Skeletal muscle cell (primary cell): ENCODE measurements around the gene IFNLR1.

Experiments
- DNase-seq: peaks from one replicate; pipeline ENCODE4 v3.0.0-alpha.2; 2010; ENCODE audit warnings: low read depth
- H3K4me3 ChIP-seq: 2 replicates; pipeline ENCODE4 v1.5.1; 2011; ENCODE audit warnings: low read depth, mild to moderate bottlenecking, control low read depth, low read length, moderate library complexity

Gene IFNLR1

GRCh38 chr1:24206516-24207394, 19.7 kb upstream of the IFNLR1 start:
- DNase-seq, result no peak
- H3K4me3 ChIP-seq, result no peak overlapping the region

GRCh38 chr1:24206083-24206464, 19.0 kb upstream of the IFNLR1 start:
- H3K4me3 ChIP-seq, result no peak overlapping the region
- no peak for DNase-seq

GRCh38 chr1:24205345-24206082, 18.4 kb upstream of the IFNLR1 start:
- H3K4me3 ChIP-seq, result no peak overlapping the region

GRCh38 chr1:24204116-24204515, 17.0 kb upstream of the IFNLR1 start:
- no peak for DNase-seq
- H3K4me3 ChIP-seq, result no peak overlapping the region

More at GRCh38 chr1:24205345-24206082, 18.4 kb upstream of the IFNLR1 start:
- DNase-seq, result no peak

- no peak overlapping the region for H3K4me3 ChIP-seq
- DNase-seq, result no peak
Observed at GRCh38 chr1:24203404-24203803, 16.3 kb upstream of the IFNLR1 start.

- DNase-seq, result no peak
- H3K4me3 ChIP-seq, result no peak overlapping the region
Observed at GRCh38 chr1:24202987-24203386, 15.9 kb upstream of the IFNLR1 start.

- H3K4me3 ChIP-seq, result no peak overlapping the region
- no peak for DNase-seq
Observed at GRCh38 chr1:24202556-24202955, 15.5 kb upstream of the IFNLR1 start.

- DNase-seq, result peak; percentile 69
- no peak overlapping the region for H3K4me3 ChIP-seq
Observed at GRCh38 chr1:24201941-24202440, 14.9 kb upstream of the IFNLR1 start.

GRCh38 chr1:24199291-24199900, 12.3 kb upstream of the IFNLR1 start:
- DNase-seq, result no peak
- H3K4me3 ChIP-seq, result no peak overlapping the region

- H3K4me3 ChIP-seq, result no peak overlapping the region
- DNase-seq, result no peak
Observed at GRCh38 chr1:24198766-24199165, 11.7 kb upstream of the IFNLR1 start.

- no peak for DNase-seq
- no peak overlapping the region for H3K4me3 ChIP-seq
Observed at GRCh38 chr1:24195874-24196273, 8.8 kb upstream of the IFNLR1 start.

- no peak for DNase-seq
- H3K4me3 ChIP-seq, result no peak overlapping the region
Observed at GRCh38 chr1:24195136-24195535, 8.0 kb upstream of the IFNLR1 start.

GRCh38 chr1:24193046-24193445, 6.0 kb upstream of the IFNLR1 start:
- H3K4me3 ChIP-seq, result no peak overlapping the region
- no peak for DNase-seq

- H3K4me3 ChIP-seq, result no peak overlapping the region
- DNase-seq, result no peak
Observed at GRCh38 chr1:24191860-24192259, 4.8 kb upstream of the IFNLR1 start.

- no peak overlapping the region for H3K4me3 ChIP-seq
- DNase-seq, result no peak
Observed at GRCh38 chr1:24190983-24191461, 3.9 kb upstream of the IFNLR1 start.

- no peak overlapping the region for H3K4me3 ChIP-seq
- DNase-seq, result no peak
Observed at GRCh38 chr1:24189528-24189927, 2.4 kb upstream of the IFNLR1 start.

GRCh38 chr1:24186711-24186992, 437 bp downstream of the IFNLR1 start:
- H3K4me3 ChIP-seq, result peak overlapping the region; percentile 17
- no peak for DNase-seq

GRCh38 chr1:24186031-24186710, 918 bp downstream of the IFNLR1 start:
- H3K4me3 ChIP-seq, result no peak overlapping the region
- DNase-seq, result no peak

- H3K4me3 ChIP-seq, result no peak overlapping the region
- no peak for DNase-seq
Observed at GRCh38 chr1:24185076-24185475, 2.0 kb downstream of the IFNLR1 start.

GRCh38 chr1:24182061-24182460, 5.0 kb downstream of the IFNLR1 start:
- no peak overlapping the region for H3K4me3 ChIP-seq
- DNase-seq, result no peak
